Parathyroid adenoma (tissue), 2 donors: ENCODE measurements around the gene RIMKLA.

Experiments used
- H2AFZ ChIP-seq: fragments of 300-600 bp; sonication (generic); one replicate; pipeline ENCODE4 v1.7.0; 2017; ENCODE audit warnings: antibody characterized with exemption, mild to moderate bottlenecking
- H3K27ac ChIP-seq: fragments of 300-600 bp; sonication (generic); one replicate; pipeline ENCODE4 v1.7.0; 2017
- H3K27me3 ChIP-seq: fragments of 300-600 bp; sonication (generic); one replicate; pipeline ENCODE4 v1.7.0; 2017; ENCODE audit warnings: low read length; ENCODE audit not compliant: control insufficient read depth, insufficient read depth
- H3K36me3 ChIP-seq: fragments of 300-600 bp; sonication (generic); one replicate; pipeline ENCODE4 v1.7.0; 2017; ENCODE audit warnings: low read length; ENCODE audit not compliant: control insufficient read depth, insufficient read depth
- H3K4me1 ChIP-seq: fragments of 300-600 bp; sonication (generic); one replicate; pipeline ENCODE4 v1.7.0; 2017; ENCODE audit warnings: control low read depth
- H3K4me2 ChIP-seq: fragments of 300-600 bp; sonication (generic); one replicate; pipeline ENCODE4 v1.7.0; 2017; ENCODE audit warnings: low read length
- H3K4me3 ChIP-seq: fragments of 300-600 bp; sonication (generic); one replicate; pipeline ENCODE4 v1.7.0; 2017; ENCODE audit warnings: low read depth, low read length
- H3K79me2 ChIP-seq: fragments of 300-600 bp; sonication (generic); one replicate; pipeline ENCODE4 v1.7.0; 2017; ENCODE audit warnings: control low read depth
- H3K9ac ChIP-seq: fragments of 300-600 bp; sonication (generic); one replicate; pipeline ENCODE4 v1.7.0; 2017; ENCODE audit warnings: mild to moderate bottlenecking
- H3K9me3 ChIP-seq: fragments of 300-600 bp; sonication (generic); one replicate; pipeline ENCODE4 v1.7.0; 2017; ENCODE audit warnings: low read length; ENCODE audit not compliant: control insufficient read depth
- CTCF ChIP-seq: fragments of 300-600 bp; sonication (generic); IDR thresholded peaks from one replicate; pipeline ENCODE4 v1.7.0; 2017; ENCODE audit warnings: antibody characterized with exemption, mild to moderate bottlenecking
- donor health status: primary hyperparathyroidism.

RIMKLA gene

GRCh38 chr1:42439940-42440339 is 59.3 kb downstream of the RIMKLA start:
- no peaks in the 10 kb centered on the region for H3K36me3 ChIP-seq
- no peak overlapping the region for H3K27ac ChIP-seq
- H3K9me3 ChIP-seq, result no peaks in the 10 kb centered on the region
- no peak for TF ChIP-seq CTCF
- no peaks in the 10 kb centered on the region for H3K27me3 ChIP-seq
- no peak overlapping the region for H2AFZ ChIP-seq
- no peak overlapping the region for H3K9ac ChIP-seq
- no peak overlapping the region for H3K4me2 ChIP-seq
- no peaks in the 10 kb centered on the region for H3K4me1 ChIP-seq
- no peaks in the 10 kb centered on the region for H3K79me2 ChIP-seq
- H3K4me3 ChIP-seq, result no peak overlapping the region

DNA sequence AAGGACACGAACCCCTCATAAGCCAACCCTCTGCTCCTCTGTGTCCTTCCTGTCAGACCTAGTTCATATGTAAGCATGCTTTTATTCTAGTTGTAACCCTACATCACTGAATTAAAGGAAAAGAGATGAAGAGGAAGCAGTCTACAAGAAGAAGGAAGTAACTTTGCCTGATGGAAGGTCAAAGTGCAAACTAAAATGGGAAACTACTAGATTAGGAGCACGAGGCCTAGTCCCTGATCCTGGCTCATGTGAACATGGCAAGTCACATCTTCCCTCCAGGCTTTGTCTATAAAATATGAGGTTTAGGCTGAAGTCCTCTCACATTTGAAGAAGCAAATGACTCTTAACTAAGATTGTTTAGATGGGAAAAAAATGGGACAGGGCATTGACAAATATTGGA is 62.1 kb downstream of the RIMKLA start:
- Histone ChIP-seq H3K27me3 (no peaks in the 10 kb centered on the region), H3K9ac (no peak overlapping the region), H3K4me3 (no peak overlapping the region), H3K27ac (no peak overlapping the region), H3K9me3 (no peaks in the 10 kb centered on the region), H3K4me1 (no peaks in the 10 kb centered on the region), H3K79me2 (no peaks in the 10 kb centered on the region), H2AFZ (no peak overlapping the region), H3K4me2 (no peak overlapping the region), H3K36me3 (no peaks in the 10 kb centered on the region)
- TF ChIP-seq CTCF, result no peak

DNA sequence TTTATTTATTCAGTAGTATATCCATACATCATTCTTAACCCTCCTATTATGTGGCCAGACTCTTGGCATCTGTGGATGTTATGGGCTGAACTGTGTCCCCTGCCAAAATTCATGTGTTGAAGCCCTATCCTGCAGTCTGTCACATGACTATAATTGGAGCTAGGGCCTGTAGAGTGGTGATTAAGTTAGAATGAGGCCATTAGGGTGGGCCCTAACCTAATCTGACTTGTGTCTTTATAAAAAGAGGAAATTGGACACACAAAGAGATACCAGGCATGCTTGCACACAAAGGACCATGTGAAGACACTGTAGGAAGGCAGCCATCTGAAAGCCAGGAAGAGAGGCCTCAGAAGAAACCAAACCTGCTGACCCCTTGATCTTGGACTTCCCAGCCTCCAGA is 68.7 kb downstream of the RIMKLA start:
- Histone ChIP-seq H3K36me3 (no peaks in the 10 kb centered on the region), H3K9ac (no peak overlapping the region), H3K4me1 (no peaks in the 10 kb centered on the region), H3K79me2 (no peaks in the 10 kb centered on the region), H3K4me3 (no peak overlapping the region), H2AFZ (no peak overlapping the region), H3K27me3 (no peaks in the 10 kb centered on the region), H3K9me3 (no peaks in the 10 kb centered on the region), H3K4me2 (no peak overlapping the region), H3K27ac (no peak overlapping the region)
- no peak for TF ChIP-seq CTCF

GRCh38 chr1:42450061-42450460 is 69.5 kb downstream of the RIMKLA start:
- Histone ChIP-seq H3K9ac (no peak overlapping the region), H3K27ac (no peak overlapping the region), H3K79me2 (no peaks in the 10 kb centered on the region), H3K36me3 (no peaks in the 10 kb centered on the region), H3K4me1 (no peaks in the 10 kb centered on the region), H3K4me3 (no peak overlapping the region), H2AFZ (no peak overlapping the region), H3K27me3 (no peaks in the 10 kb centered on the region), H3K4me2 (no peak overlapping the region), H3K9me3 (no peaks in the 10 kb centered on the region)
- TF ChIP-seq CTCF, result no peak

- Histone ChIP-seq H3K9me3 (no peaks in the 10 kb centered on the region), H3K27ac (no peak overlapping the region), H3K4me2 (no peak overlapping the region), H3K4me1 (peaks cover 4% of the 10 kb centered on the region), H3K36me3 (no peaks in the 10 kb centered on the region), H3K27me3 (no peaks in the 10 kb centered on the region), H2AFZ (no peak overlapping the region), H3K79me2 (peaks cover 5% of the 10 kb centered on the region), H3K4me3 (no peak overlapping the region), H3K9ac (no peak overlapping the region)
- TF ChIP-seq CTCF, result no peak
These were observed 72.8 kb downstream of the RIMKLA start for GRCh38 chr1:42453386-42453785.
